GM21529 (cell line): ENCODE measurements around the gene TTC19.
A peak's percentile ranks its signal among the peaks of the same experiment; 100 is the strongest.
"Not testable (repeated sequence)": the region's sequence is repeated elsewhere in the genome, so short reads cannot be mapped to it uniquely, and the experiment has no call there.

ENCODE experiments used
- ATAC-seq: cut with Tn5 transposase; IDR thresholded peaks from one replicate; pipeline ENCODE4 v1.9.1; 2021; ENCODE audit not compliant: unreplicated experiment

The TTC19 gene

GRCh38 chr17:15972497-15972951 lies 27.1 kb upstream of the TTC19 start:
- ATAC-seq = no peak

GRCh38 chr17:15973016-15973415 lies 26.6 kb upstream of the TTC19 start:
- no peak for ATAC-seq

DNA sequence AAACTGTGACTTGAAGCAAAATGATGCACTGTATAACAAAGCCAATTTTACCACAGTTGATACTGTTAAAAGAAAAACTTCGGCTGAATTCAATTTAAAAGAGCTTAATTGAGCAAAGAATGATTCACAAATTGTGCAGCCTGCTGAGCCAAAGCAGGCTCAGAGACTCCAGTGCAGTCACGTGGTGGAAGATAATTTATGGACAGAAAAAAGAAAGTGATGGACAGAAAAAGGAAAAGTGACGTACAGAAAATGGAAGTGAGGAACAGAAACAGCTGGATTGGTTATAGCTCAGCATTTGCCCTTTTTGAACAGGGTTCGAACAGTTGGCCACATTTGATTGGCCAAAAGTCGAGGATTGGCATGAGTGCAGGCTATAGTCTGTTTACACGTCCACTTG lies 25.8 kb upstream of the TTC19 start:
- ATAC-seq = no peak

DNA sequence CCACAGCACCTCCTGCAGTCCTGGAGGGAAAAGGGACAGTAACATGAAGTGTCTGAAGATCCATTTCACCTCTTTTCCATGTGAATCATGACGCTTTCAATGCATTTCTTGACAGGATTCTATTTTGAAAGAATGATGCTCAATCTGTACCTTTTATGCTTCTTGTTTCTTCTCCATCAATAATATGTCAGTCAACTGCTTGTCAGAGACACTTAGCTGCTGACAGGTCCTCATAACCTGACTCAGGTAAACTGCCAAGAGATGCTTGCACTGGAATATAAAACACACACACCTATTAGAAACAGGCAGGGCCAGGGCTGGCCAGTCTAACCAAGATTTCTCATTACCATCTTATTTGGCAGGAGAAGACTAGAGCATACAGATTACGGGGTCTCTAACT lies 21.7 kb upstream of the TTC19 start:
- no peak for ATAC-seq

GRCh38 chr17:15978606-15979005 lies 21.0 kb upstream of the TTC19 start:
- ATAC-seq = no peak

DNA sequence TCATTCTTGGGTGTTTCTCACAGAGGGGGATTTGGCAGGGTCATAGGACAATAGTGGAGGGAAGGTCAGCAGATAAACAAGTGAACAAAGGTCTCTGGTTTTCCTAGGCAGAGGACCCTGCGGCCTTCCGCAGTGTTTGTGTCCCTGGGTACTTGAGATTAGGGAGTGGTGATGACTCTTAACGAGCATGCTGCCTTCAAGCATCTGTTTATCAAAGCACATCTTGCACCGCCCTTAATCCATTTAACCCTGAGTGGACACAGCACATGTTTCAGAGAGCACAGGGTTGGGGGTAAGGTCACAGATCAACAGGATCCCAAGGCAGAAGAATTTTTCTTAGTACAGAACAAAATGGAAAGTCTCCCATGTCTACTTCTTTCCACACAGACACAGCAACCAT lies 20.6 kb upstream of the TTC19 start:
- ATAC-seq = not testable (repeated sequence)

- ATAC-seq = peak; percentile 97
Observed at GRCh38 chr17:15981208-15981607, 18.4 kb upstream of the TTC19 start.

- ATAC-seq = no peak
Observed at GRCh38 chr17:15981646-15982580, 17.7 kb upstream of the TTC19 start.

GRCh38 chr17:15996322-15996721 lies 3.3 kb upstream of the TTC19 start:
- no peak for ATAC-seq

DNA sequence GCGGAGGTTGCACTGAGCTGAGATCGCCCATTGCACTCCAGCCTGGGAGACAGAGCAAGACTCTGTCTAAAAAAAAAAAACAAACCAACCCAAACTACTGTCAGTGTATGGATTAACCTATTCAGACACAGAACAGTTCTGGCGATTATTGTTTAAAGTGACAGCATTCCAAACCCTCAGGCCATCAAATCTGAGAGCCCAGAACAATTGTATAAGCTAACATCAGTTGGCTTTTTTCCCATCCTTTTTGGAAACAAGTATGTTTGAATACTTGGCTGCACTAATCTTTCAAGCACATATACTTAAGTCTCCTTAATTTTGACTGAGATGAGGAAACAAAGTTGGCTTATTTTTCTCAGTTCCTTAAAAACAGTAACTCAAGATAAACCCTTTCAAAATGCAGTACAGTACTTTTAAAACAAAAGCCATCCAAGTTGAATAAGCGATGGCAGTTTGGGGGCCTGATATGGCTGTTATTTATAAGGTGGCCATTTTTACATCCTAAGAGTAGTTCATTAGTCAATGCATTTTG lies 1.5 kb upstream of the TTC19 start:
- no peak for ATAC-seq

DNA sequence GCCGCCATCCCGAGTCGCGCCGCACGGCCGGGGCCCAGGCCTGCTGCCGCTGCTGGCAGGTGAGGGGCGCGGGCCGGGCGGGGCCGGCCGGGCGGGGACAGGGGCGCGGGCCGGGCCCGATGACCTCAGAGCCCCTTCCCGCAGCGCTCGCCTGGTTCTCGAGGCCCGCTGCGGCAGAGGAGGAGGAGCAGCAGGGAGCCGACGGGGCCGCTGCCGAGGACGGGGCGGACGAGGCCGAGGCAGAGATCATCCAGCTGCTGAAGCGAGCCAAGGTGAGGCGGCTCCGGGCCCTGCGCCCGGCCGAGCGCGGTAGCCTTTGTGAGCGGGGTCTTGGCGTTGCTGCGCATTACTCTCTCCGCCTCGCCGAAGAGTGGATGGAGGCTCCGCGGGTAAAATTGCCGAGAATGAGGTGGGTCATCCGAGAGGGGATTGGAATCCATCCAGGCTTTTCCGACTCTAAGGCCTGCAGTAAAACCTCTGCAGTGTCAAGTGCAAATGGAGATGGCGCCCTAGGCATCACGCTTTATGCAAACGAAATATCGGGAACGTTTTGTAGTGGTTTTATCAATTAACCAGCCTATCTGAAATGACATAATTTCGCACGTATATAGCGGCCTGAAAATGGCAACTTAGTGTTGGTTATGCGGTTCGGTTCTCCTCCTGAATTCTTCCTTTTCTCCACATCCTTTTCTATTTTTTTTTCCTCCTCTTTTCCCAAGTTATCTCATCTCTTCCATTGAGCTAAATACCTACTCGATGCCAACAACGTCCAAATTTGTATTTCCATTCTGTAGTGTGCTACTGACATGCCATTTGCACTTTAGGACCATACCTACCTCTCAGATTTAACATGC lies 577 bp downstream of the TTC19 start:
- ATAC-seq = peak; percentile 36

DNA sequence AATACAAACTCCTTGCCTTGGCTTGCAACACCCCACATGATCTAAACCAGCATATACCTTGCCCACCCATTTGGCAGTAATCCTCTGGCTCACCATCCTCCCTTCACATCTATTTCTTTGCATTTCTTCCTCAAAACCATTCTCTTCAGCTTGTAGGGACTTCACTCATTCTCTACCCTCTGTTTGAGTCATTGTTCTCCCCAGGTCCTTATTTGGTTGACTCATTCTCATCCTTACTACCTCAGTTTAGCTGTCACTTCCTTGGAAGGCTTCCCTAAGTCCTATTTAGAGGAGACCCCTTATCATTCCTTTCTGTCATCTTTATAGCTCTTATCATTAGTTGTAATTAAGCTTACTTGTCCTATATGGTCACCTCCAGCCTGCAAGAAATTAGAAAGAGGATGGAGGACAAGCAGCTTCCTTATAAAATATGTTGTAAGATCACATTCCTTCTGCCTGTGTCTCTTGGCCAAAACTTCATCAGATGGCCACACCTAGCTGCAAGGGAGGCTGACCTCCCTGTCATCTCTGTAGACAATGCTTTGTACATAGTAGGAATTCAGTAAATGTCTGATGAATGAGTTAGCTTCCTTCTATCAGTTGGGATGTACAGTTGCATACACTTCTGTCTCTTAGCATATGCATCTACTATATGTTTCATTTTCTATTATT lies 1.7 kb downstream of the TTC19 start:
- no peak for ATAC-seq

DNA sequence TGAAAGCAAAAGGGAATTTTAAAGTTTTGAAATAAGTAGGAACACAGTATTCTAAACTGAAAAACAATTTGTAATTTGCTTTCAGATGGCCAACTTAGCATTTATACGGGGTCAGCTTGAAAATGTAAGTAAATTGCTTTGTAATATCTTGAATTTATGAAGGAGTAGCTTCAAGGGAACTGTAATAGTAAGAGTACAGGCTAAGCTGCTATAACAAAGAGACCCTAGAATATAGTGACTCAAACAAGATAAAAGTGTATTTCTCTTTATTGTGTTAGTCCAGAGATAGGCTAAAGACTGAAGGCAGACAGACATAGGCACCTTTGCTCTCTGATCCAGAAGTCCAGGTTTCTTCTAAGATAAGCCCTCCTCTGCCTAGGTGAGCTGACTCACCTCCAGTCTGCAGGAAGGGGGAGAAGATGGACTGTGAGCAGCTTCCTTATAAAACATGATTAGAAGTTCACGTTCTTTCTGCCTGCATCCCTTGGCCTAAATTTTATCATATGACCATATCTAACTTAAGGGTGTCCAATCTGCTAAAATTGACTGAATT lies 3.2 kb downstream of the TTC19 start:
- no peak for ATAC-seq

GRCh38 chr17:16003841-16004240 lies 4.2 kb downstream of the TTC19 start:
- ATAC-seq = no peak

GRCh38 chr17:16005636-16006035 lies 6.0 kb downstream of the TTC19 start:
- ATAC-seq = no peak

DNA sequence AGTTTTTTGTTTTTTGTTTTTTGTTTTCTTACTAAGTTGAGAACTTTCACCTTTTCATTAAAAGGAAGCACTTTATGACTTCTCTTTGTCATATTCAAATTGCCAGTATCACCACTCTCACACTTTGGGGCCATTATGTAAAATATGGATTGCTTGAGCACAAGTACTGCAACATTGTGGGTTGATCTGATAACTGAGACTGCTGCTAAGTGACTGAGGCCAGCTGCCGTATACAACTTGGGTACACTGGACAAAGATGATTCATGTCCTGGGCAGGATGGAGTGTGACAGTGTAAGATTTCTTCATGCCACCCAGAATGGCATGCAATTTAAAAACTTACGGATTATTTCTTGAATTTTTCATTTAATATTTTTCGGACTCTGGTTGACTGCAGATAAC lies 7.8 kb downstream of the TTC19 start:
- no peak for ATAC-seq

GRCh38 chr17:16013943-16014407 lies 14.4 kb downstream of the TTC19 start:
- no peak for ATAC-seq

DNA sequence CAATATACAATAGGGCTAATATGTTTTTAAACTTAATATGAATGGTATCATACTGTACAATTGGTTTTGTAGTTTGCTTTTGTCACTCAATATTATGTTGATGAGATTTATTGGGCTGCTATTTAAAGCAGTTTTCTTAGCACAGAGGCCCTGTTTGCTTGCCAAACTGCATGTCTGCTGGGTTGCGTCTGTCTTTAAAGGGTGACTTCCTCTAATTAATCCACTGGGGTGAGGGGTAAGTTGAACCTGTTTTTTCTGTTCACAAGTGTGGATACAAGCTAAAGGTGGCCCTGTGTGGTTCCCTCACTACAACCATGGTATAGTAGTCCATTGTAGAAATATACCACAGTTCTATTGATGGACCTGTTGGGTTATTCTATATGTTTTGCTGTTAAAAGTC lies 19.7 kb downstream of the TTC19 start:
- no peak for ATAC-seq

GRCh38 chr17:16023881-16024280 lies 24.3 kb downstream of the TTC19 start:
- no peak for ATAC-seq

DNA sequence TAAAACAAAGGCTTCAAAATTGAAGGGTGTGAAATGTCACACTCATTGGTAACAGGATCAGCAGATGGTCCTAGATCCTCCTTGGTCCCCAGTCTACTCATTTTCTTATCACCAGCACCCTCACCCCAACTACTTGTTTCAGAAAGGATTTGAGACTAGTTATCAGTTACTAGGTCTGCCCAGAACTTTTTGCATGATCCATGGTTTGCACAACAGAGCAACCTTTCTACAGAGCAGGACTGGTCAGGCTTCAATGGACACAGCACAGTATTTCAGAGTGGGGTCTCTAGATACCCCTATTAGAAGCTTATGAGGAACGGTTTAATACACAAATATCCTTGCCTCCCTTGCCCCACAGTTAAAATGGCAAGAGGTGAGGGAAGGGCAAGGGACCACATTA lies 25.6 kb downstream of the TTC19 start:
- no peak for ATAC-seq

DNA sequence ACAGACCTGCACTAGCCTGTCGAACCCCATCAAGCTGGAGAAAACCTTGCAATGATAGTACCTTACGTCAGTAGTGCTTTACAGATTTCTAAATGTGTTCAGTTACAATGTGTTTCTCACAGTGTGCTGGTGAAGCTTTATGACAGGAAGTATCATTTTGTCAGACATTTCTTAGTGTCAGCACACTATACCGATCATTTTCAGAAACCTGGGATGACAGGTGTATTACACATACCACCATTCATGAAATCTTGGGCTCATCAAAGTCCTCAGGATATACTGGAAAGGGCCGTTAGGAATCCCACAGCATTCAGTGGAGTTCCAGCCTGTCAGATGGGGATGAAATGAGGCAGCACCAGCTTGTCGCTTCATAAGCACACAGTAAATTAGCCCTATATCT lies 27.3 kb downstream of the TTC19 start:
- no peak for ATAC-seq
